Endothelial cell of umbilical vein (primary cell): ENCODE measurements around the gene TLR6.

Source experiments
- EZH2 ChIP-seq: IDR thresholded peaks from 2 replicates; pipeline ENCODE4 v1.6.1; 2012; ENCODE audit warnings: borderline replicate concordance, low read depth, mild to moderate bottlenecking, moderate library complexity, low read length, inconsistent platforms; ENCODE audit not compliant: severe bottlenecking
- FOS ChIP-seq: IDR thresholded peaks from 2 replicates; pipeline ENCODE4 v1.6.1; 2011; ENCODE audit warnings: mild to moderate bottlenecking, low read length, moderate library complexity, borderline replicate concordance; ENCODE audit not compliant: insufficient read depth
- GATA2 ChIP-seq: IDR thresholded peaks from 2 replicates; pipeline ENCODE4 v1.7.0; 2011; ENCODE audit warnings: low read depth, mild to moderate bottlenecking, moderate library complexity, mixed read lengths, low read length; ENCODE audit not compliant: insufficient read length, insufficient read depth
- JUN ChIP-seq: IDR thresholded peaks from 2 replicates; pipeline ENCODE4 v1.6.1; 2011; ENCODE audit warnings: borderline replicate concordance, low read depth; ENCODE audit not compliant: insufficient read length, insufficient read depth
- POLR2A ChIP-seq: IDR thresholded peaks from 2 replicates; pipeline ENCODE4 v1.6.1; 2012; ENCODE audit warnings: low read depth, mild to moderate bottlenecking, control low read depth, low read length
- POLR2AphosphoS5 ChIP-seq: IDR thresholded peaks from 2 replicates; pipeline ENCODE4 v1.6.1; 2012; ENCODE audit warnings: low read depth, mild to moderate bottlenecking, control low read depth, low read length, moderate library complexity; ENCODE audit not compliant: insufficient read depth
- TF ChIP-seq, protein P1 (sequence below), 2 donors: IDR thresholded peaks; 1 replicate in 1 of 2; 2 replicates in 1 of 2; pipeline ENCODE4 v1.5.1; 2011; ENCODE audit warnings: low read length in 2 of 2, mild to moderate bottlenecking in 2 of 2, moderate library complexity in 2 of 2, control low read depth in 1 of 2, inconsistent platforms in 1 of 2, low read depth in 1 of 2; ENCODE audit not compliant: insufficient read depth in 1 of 2; ENCODE audit errors: extremely low read depth in 1 of 2
- TF ChIP-seq, protein P2 (sequence below): IDR thresholded peaks from 2 replicates; pipeline ENCODE4 v1.6.1; 2011; ENCODE audit not compliant: insufficient read depth, insufficient read length

DNA sequence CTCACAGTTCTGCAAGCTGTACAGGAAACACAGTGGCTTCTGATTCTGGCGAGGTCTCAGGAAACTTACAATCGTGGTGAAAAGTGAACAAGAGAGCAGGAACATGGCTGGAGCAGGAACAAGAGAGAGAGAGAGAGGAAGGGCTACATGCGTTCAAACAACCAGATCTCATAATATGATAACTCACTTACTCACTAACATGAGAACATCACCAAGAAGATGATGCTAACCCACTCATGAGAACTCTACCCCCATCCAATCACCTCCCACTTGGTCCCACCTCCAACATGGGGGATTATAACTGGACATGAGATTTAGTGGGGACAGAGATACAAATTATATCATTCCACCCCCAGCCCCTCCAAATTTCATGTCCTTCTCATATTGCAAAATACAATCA, 42.2 kb downstream of the TLR6 start:
- TF ChIP-seq, protein P1, sequence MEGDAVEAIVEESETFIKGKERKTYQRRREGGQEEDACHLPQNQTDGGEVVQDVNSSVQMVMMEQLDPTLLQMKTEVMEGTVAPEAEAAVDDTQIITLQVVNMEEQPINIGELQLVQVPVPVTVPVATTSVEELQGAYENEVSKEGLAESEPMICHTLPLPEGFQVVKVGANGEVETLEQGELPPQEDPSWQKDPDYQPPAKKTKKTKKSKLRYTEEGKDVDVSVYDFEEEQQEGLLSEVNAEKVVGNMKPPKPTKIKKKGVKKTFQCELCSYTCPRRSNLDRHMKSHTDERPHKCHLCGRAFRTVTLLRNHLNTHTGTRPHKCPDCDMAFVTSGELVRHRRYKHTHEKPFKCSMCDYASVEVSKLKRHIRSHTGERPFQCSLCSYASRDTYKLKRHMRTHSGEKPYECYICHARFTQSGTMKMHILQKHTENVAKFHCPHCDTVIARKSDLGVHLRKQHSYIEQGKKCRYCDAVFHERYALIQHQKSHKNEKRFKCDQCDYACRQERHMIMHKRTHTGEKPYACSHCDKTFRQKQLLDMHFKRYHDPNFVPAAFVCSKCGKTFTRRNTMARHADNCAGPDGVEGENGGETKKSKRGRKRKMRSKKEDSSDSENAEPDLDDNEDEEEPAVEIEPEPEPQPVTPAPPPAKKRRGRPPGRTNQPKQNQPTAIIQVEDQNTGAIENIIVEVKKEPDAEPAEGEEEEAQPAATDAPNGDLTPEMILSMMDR (IDR thresholded peaks at IDR 0.05; ENCODE audit: extremely low read depth in 1 of 2, insufficient read depth in 1 of 2, low read depth in 1 of 2, low read length in 2 of 2), result no peak
- TF ChIP-seq POLR2A (no peak), FOS (no peak), POLR2AphosphoS5 (no peak), EZH2 (no peak), GATA2 (no peak), JUN (no peak)
- TF ChIP-seq, protein P2, sequence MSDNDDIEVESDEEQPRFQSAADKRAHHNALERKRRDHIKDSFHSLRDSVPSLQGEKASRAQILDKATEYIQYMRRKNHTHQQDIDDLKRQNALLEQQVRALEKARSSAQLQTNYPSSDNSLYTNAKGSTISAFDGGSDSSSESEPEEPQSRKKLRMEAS, result no peak
